K562 (cell line): ENCODE measurements around the gene ATP2A3.

Experiments used
- BHLHE40 ChIP-seq: IDR thresholded peaks from 2 replicates; pipeline ENCODE4 v1.6.1; 2011; ENCODE audit warnings: low read length, improper control_type of control experiment
- ELF2 ChIP-seq: fragments of 250-450 bp; sonication (Bioruptor Pico); IDR thresholded peaks from 2 replicates; pipeline ENCODE4 v1.5.0; 2021; ENCODE audit warnings: mild to moderate bottlenecking
- ESRRA ChIP-seq: fragments of 450-650 bp; IDR thresholded peaks from 2 replicates; pipeline ENCODE4 v1.6.1; 2014; ENCODE audit warnings: low read depth, mild to moderate bottlenecking, moderate library complexity, borderline replicate concordance
- ILK ChIP-seq: fragments of 450-650 bp; IDR thresholded peaks from 2 replicates; pipeline ENCODE4 v1.6.1; 2016; ENCODE audit warnings: missing genetic modification characterization, low read depth, mild to moderate bottlenecking, missing compliant biosample characterization, moderate library complexity, borderline replicate concordance
- PHB2 ChIP-seq: fragments of 450-650 bp; IDR thresholded peaks from 2 replicates; pipeline ENCODE4 v1.6.1; 2017; ENCODE audit warnings: low read depth
- ZBTB7A ChIP-seq: IDR thresholded peaks from 2 replicates; pipeline ENCODE4 v1.6.1; 2011; ENCODE audit warnings: low read depth, mild to moderate bottlenecking, low read length, moderate library complexity, borderline replicate concordance; ENCODE audit not compliant: control insufficient read depth
- ZNF384 ChIP-seq: IDR thresholded peaks from 2 replicates; pipeline ENCODE4 v1.6.1; 2012; ENCODE audit warnings: low read depth, low read length, improper control_type of control experiment
- ZNF668 ChIP-seq: fragments of 250-450 bp; sonication (Bioruptor Pico); IDR thresholded peaks from 2 replicates; pipeline ENCODE4 v1.8.0; 2022; ENCODE audit warnings: mild to moderate bottlenecking, inconsistent platforms

GRCh38 chr17:3966720-3967363 lies 2.6 kb upstream of the ATP2A3 start:
- TF ChIP-seq ZBTB7A (no peak), ESRRA (no peak), ZNF668 (no peak), ZNF384 (no peak), PHB2 (no peak), BHLHE40 (no peak), ILK (tag) (no peak), ELF2 (CRISPR knock-in tag) (no peak)
